A549 (cell line): Measurements from ENCODE around the gene PSMD5. TPM values are rescaled to one million over a fixed set of nuclear protein-coding genes. Genes with fewer than 3 reads are reported as not detected.

Experiments used
- ATAC-seq, 2 experiments: fragments of 200-7000 bp in 1 of 2; fragments of >200 bp in 1 of 2; cut with Nextera tagmentation in 1 of 2; cut with Tn5 transposase in 1 of 2; 3 replicates each; pipeline versions ENCODE4 v1.8.0 to v1.9.1; 2018 to 2020; ENCODE audit warnings: mild to moderate bottlenecking in 1 of 2, moderate library complexity in 1 of 2
- CTCF ChIA-PET: fragments of 300-600 bp; sonication (Branson Sonifier 250); formaldehyde crosslinking; extraction: SDS; loops from one replicate; lab custom pipeline; 2021; ENCODE audit warnings: antibody characterized with exemption, inconsistent platforms; lab: Yijun Ruan, JAX
- POLR2A ChIA-PET: fragments of 350-600 bp; formaldehyde crosslinking; extraction: SDS; loops from one replicate; lab custom pipeline; 2021; ENCODE audit warnings: antibody characterized with exemption, inconsistent platforms; lab: Yijun Ruan, JAX
- DNase-seq, 2 experiments: peaks; one replicate each; pipeline versions ENCODE4 v3.0.0 to v3.0.0-alpha.2; 2011 to 2016; ENCODE audit warnings: low read depth in 1 of 2, low spot score in 1 of 2
- FAIRE-seq: peaks from 2 replicates; lab custom pipeline; 2011; peaks lifted over from hg19 to GRCh38; lab: Jason Lieb, UNC
- H3K27ac ChIP-seq, 2 experiments: fragments of >200 bp; sonication (Bioruptor Twin); formaldehyde crosslinking; 3 replicates each; pipeline ENCODE4 v1.5.1; 2016 to 2017
- H3K4me1 ChIP-seq: fragments of >200 bp; sonication (Bioruptor Twin); formaldehyde crosslinking; 3 replicates; pipeline ENCODE4 v1.6.1; 2016
- H3K4me2 ChIP-seq: fragments of >200 bp; sonication (Bioruptor Twin); formaldehyde crosslinking; 3 replicates; pipeline ENCODE4 v1.6.1; 2016
- H3K4me3 ChIP-seq: fragments of >200 bp; sonication (Bioruptor Twin); formaldehyde crosslinking; 3 replicates; pipeline ENCODE4 v1.5.1; 2016
- H3K9me3 ChIP-seq: fragments of >200 bp; sonication (Bioruptor Twin); formaldehyde crosslinking; 3 replicates; pipeline ENCODE4 v1.6.1; 2016
- CEBPB ChIP-seq, 2 experiments: fragments of >200 bp in 1 of 2; sonication (Bioruptor Twin) in 1 of 2; formaldehyde crosslinking in 1 of 2; IDR thresholded peaks; 2 replicates each; pipeline ENCODE4 v1.6.1; 2012 to 2016
- EHMT2 ChIP-seq: fragments of 200-600 bp; sonication (generic); IDR thresholded peaks from 2 replicates; pipeline ENCODE4 v1.6.1; 2016; ENCODE audit warnings: antibody characterized with exemption, low read depth, mild to moderate bottlenecking, moderate library complexity
- ELK1 ChIP-seq: fragments of 150-350 bp; IDR thresholded peaks from 2 replicates; pipeline ENCODE4 v1.6.1; 2014; ENCODE audit warnings: low read depth, mild to moderate bottlenecking, low read length
- ESRRA ChIP-seq: fragments of 150-350 bp; IDR thresholded peaks from 2 replicates; pipeline ENCODE4 v1.6.1; 2014; ENCODE audit warnings: mild to moderate bottlenecking, low read length, borderline replicate concordance
- FOSL2 ChIP-seq, 2 experiments: fragments of 450-650 bp in 1 of 2; fragments of >200 bp in 1 of 2; sonication (Bioruptor Twin) in 1 of 2; formaldehyde crosslinking; IDR thresholded peaks; 2 replicates each; pipeline versions ENCODE4 v1.5.0 to v1.6.1; 2016 to 2020; ENCODE audit warnings: mild to moderate bottlenecking in 1 of 2, moderate library complexity in 1 of 2
- HDAC2 ChIP-seq: fragments of 200-600 bp; sonication (generic); IDR thresholded peaks from 2 replicates; pipeline ENCODE4 v1.6.1; 2016
- HOXB13 ChIP-seq: fragments of 250-450 bp; sonication (Bioruptor Pico); IDR thresholded peaks from 2 replicates; pipeline ENCODE4 v1.5.0; 2020; ENCODE audit warnings: low read depth, mild to moderate bottlenecking, moderate library complexity
- KDM1A ChIP-seq: fragments of 200-600 bp; sonication (generic); IDR thresholded peaks from 2 replicates; pipeline ENCODE4 v1.6.1; 2016; ENCODE audit warnings: low read depth, mild to moderate bottlenecking
- KDM5A ChIP-seq: fragments of 200-600 bp; sonication (generic); IDR thresholded peaks from 2 replicates; pipeline ENCODE4 v1.6.1; 2016; ENCODE audit warnings: antibody characterized with exemption, mild to moderate bottlenecking
- NR3C1 ChIP-seq: fragments of >200 bp; sonication (Bioruptor Twin); formaldehyde crosslinking; IDR thresholded peaks from 3 replicates; pipeline ENCODE4 v1.6.1; 2017
- POLR2AphosphoS2 ChIP-seq: conservative IDR thresholded peaks from 2 replicates; pipeline ENCODE4 v1.6.1; 2012; ENCODE audit warnings: low read length, improper control_type of control experiment, inconsistent platforms
- RAD21 ChIP-seq, 2 experiments: fragments of >200 bp in 1 of 2; sonication (Bioruptor Twin) in 1 of 2; formaldehyde crosslinking in 1 of 2; IDR thresholded peaks in 1 of 2; conservative IDR thresholded peaks in 1 of 2; 2 replicates in 1 of 2; 3 replicates in 1 of 2; pipeline ENCODE4 v1.6.1; 2012 to 2018; ENCODE audit warnings: inconsistent platforms in 1 of 2
- RCOR1 ChIP-seq: fragments of 150-350 bp; IDR thresholded peaks from 2 replicates; pipeline ENCODE4 v1.6.1; 2014; ENCODE audit warnings: antibody characterized with exemption, low read length, low read depth
- REST ChIP-seq: fragments of 200-600 bp; sonication (generic); IDR thresholded peaks from 2 replicates; pipeline ENCODE4 v1.6.1; 2016; ENCODE audit warnings: antibody characterized with exemption, mild to moderate bottlenecking, moderate library complexity
- RNF2 ChIP-seq: fragments of 200-600 bp; sonication (generic); IDR thresholded peaks from 2 replicates; pipeline ENCODE4 v1.6.1; 2016; ENCODE audit warnings: low read depth, mild to moderate bottlenecking, antibody characterized with exemption, moderate library complexity, borderline replicate concordance
- ZFP36 ChIP-seq: fragments of 450-650 bp; IDR thresholded peaks from 2 replicates; pipeline ENCODE4 v1.6.1; 2014; ENCODE audit warnings: borderline replicate concordance; ENCODE audit not compliant: partially characterized antibody
- WGBS: methylation state at CpG from one replicate; pipeline ENCODE4 v1.1.6; 2017; ENCODE audit errors: missing lambda C conversion rate; 5-methylcytosine and 5-hydroxymethylcytosine counted together
- polyA plus RNA-seq, 4 experiments: library from polyadenylated mRNA; depleted of rRNA in 3 of 4; stranded (reverse); fragments of >200 nt; fragmentation: RNase III in 1 of 4; extraction: RNeasy Plus Mini Kit Qiagen cat#74134 plus additional on column Dnase treatment in 1 of 4; gene quantifications; 2 replicates in 3 of 4; 3 replicates in 1 of 4; pipeline ENCODE4 v1.2.3, GENCODE V29; 2011 to 2017

The PSMD5 gene
- polyA plus RNA-seq, 2 of the 4 experiments (the other 2 are of a cell fraction): 34.6 to 63.7 TPM

- no peak overlapping the region for H3K27ac ChIP-seq
- no peak overlapping the region for H3K4me2 ChIP-seq
- no peaks in the 10 kb centered on the region for H3K9me3 ChIP-seq
- DNase-seq (no peak), FAIRE-seq (no peak), ATAC-seq (no peak)
- CTCF ChIA-PET: interaction anchor here (0.7 to 2.6 kb wide), 5 partner anchors 10 to 181 kb away, joined by 3 to 8 read pairs (median 4); no protein-coding TSS in a partner anchor
- no peak overlapping the region for H3K4me3 ChIP-seq
- POLR2A ChIA-PET: interaction anchor here (0.7 kb wide), 1 partner anchor 39 kb away, joined by 6 read pairs; no protein-coding TSS in a partner anchor
- WGBS: 83% methylated on average over 14 of the region's 14 CpGs
- H3K4me1 ChIP-seq: no peaks in the 10 kb centered on the region
- TF ChIP-seq ZFP36 (peak; percentile 19), HOXB13 (CRISPR knock-in tag) (no peak)
- TF ChIP-seq, all 56 proteins: peak for 1
Measured at GRCh38 chr9:120890320-120891244, 47.9 kb upstream of the PSMD5 start.

- Histone ChIP-seq H3K4me1 (no peaks in the 10 kb centered on the region), H3K9me3 (no peaks in the 10 kb centered on the region), H3K4me2 (no peak overlapping the region)
- no peak for FAIRE-seq
- POLR2A ChIA-PET: interaction anchor here (0.7 kb wide), 1 partner anchor 39 kb away, joined by 6 read pairs; no protein-coding TSS in a partner anchor
- 94% methylated on average over 1 of the region's 1 CpG for WGBS
- no peak for TF ChIP-seq RNF2
- TF ChIP-seq CEBPB (IDR thresholded peaks at IDR 0.05): no peak
- no peak for TF ChIP-seq EHMT2
- no peak for TF ChIP-seq ESRRA
- TF ChIP-seq HOXB13 (CRISPR knock-in tag): no peak
- no peak for TF ChIP-seq FOSL2 (IDR thresholded peaks at IDR 0.05)
- no peak for TF ChIP-seq FOSL2 (CRISPR knock-in tag; IDR thresholded peaks at IDR 0.05)
- no peak for TF ChIP-seq NR3C1
- TF ChIP-seq HDAC2: no peak
- TF ChIP-seq KDM5A: no peak
- no peak for TF ChIP-seq RCOR1
- TF ChIP-seq ELK1: no peak
- TF ChIP-seq KDM1A: no peak
- no peak for TF ChIP-seq POLR2AphosphoS2
- no peak for TF ChIP-seq RAD21 (conservative IDR thresholded peaks at IDR 0.05 in 1 of 2, IDR thresholded peaks at IDR 0.05 in 1 of 2)
- no peak for TF ChIP-seq REST
- TF ChIP-seq, all 56 proteins: peak for 0
- no peak overlapping the region for H3K27ac ChIP-seq
- ATAC-seq (no peak), DNase-seq (no peak)
- no peak overlapping the region for H3K4me3 ChIP-seq
- CTCF ChIA-PET: interaction anchor here (0.7 to 2.6 kb wide), 6 partner anchors 13 to 182 kb away, joined by 3 to 8 read pairs (median 4); no protein-coding TSS in a partner anchor
Measured at GRCh38 chr9:120889606-120890271, 47.0 kb upstream of the PSMD5 start.
